ENCODE measurements around the gene NCOR2. TPM values are rescaled to one million over a fixed set of nuclear protein-coding genes. Genes with fewer than 3 reads are reported as not detected.
A peak's percentile ranks its signal among the peaks of the same experiment; 100 is the strongest.

Gene NCOR2
- total RNA-seq, 1 donor = 45.2 TPM

GRCh38 chr12:124531906-124532305 is 35.5 kb downstream of the NCOR2 start:
- Histone ChIP-seq H3K4me2 (ENCODE audit: insufficient read depth, low read length) (no peak overlapping the region), H4K20me1 (ENCODE audit: insufficient read depth, low read length) (peaks cover 51% of the 10 kb centered on the region)

GRCh38 chr12:124531281-124531745 is 36.1 kb downstream of the NCOR2 start:
- Histone ChIP-seq H3K4me2 (ENCODE audit: insufficient read depth, low read length) (no peak overlapping the region), H3K27ac (ENCODE audit: low read depth, low read length) (no peak overlapping the region), H3K4me3 (ENCODE audit: insufficient read depth, low read length) (no peak overlapping the region), H3K79me2 (ENCODE audit: insufficient read depth, low read length) (peaks cover 85% of the 10 kb centered on the region), H3K36me3 (ENCODE audit: insufficient read depth, low read length) (peaks cover 4% of the 10 kb centered on the region), H2AFZ (ENCODE audit: low read length) (no peak overlapping the region), H3K4me1 (ENCODE audit: insufficient read depth, low read length) (peaks cover under 1% of the 10 kb centered on the region), H4K20me1 (ENCODE audit: insufficient read depth, low read length) (peaks cover 50% of the 10 kb centered on the region), H3K9me3 (ENCODE audit: low read depth, low read length) (no peaks in the 10 kb centered on the region), H3K27me3 (ENCODE audit: insufficient read depth, low read length) (no peaks in the 10 kb centered on the region)
- TF ChIP-seq, protein P1, sequence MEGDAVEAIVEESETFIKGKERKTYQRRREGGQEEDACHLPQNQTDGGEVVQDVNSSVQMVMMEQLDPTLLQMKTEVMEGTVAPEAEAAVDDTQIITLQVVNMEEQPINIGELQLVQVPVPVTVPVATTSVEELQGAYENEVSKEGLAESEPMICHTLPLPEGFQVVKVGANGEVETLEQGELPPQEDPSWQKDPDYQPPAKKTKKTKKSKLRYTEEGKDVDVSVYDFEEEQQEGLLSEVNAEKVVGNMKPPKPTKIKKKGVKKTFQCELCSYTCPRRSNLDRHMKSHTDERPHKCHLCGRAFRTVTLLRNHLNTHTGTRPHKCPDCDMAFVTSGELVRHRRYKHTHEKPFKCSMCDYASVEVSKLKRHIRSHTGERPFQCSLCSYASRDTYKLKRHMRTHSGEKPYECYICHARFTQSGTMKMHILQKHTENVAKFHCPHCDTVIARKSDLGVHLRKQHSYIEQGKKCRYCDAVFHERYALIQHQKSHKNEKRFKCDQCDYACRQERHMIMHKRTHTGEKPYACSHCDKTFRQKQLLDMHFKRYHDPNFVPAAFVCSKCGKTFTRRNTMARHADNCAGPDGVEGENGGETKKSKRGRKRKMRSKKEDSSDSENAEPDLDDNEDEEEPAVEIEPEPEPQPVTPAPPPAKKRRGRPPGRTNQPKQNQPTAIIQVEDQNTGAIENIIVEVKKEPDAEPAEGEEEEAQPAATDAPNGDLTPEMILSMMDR (IDR thresholded peaks at IDR 0.05; ENCODE audit: extremely low read depth, low read depth, low read length) = no peak
- no peak for DNase-seq (ENCODE audit: insufficient read length, low spot score, missing footprints)

More at GRCh38 chr12:124531906-124532305, 35.5 kb downstream of the NCOR2 start:
- Histone ChIP-seq H3K36me3 (ENCODE audit: insufficient read depth, low read length) (peaks cover 4% of the 10 kb centered on the region), H3K27me3 (ENCODE audit: insufficient read depth, low read length) (no peaks in the 10 kb centered on the region), H3K4me3 (ENCODE audit: insufficient read depth, low read length) (no peak overlapping the region), H3K27ac (ENCODE audit: low read depth, low read length) (no peak overlapping the region), H2AFZ (ENCODE audit: low read length) (no peak overlapping the region), H3K4me1 (ENCODE audit: insufficient read depth, low read length) (peaks cover 7% of the 10 kb centered on the region), H3K79me2 (ENCODE audit: insufficient read depth, low read length) (peaks cover 85% of the 10 kb centered on the region), H3K9me3 (ENCODE audit: low read depth, low read length) (no peaks in the 10 kb centered on the region)
- TF ChIP-seq, protein P1 (IDR thresholded peaks at IDR 0.05; ENCODE audit: extremely low read depth, low read depth, low read length) = no peak
- DNase-seq (ENCODE audit: insufficient read length, low spot score, missing footprints) = peak; percentile 70

- Histone ChIP-seq H4K20me1 (ENCODE audit: insufficient read depth, low read length) (peaks cover 49% of the 10 kb centered on the region), H3K4me2 (ENCODE audit: insufficient read depth, low read length) (no peak overlapping the region), H3K79me2 (ENCODE audit: insufficient read depth, low read length) (peaks cover 84% of the 10 kb centered on the region)
Measured at GRCh38 chr12:124530637-124531263, 36.7 kb downstream of the NCOR2 start.

More at GRCh38 chr12:124530637-124531263, 36.7 kb downstream of the NCOR2 start:
- no peaks in the 10 kb centered on the region for H3K9me3 ChIP-seq (ENCODE audit: low read depth, low read length)
- no peak overlapping the region for H2AFZ ChIP-seq (ENCODE audit: low read length)
- H3K4me1 ChIP-seq (ENCODE audit: insufficient read depth, low read length) = no peaks in the 10 kb centered on the region
- peaks cover 4% of the 10 kb centered on the region for H3K36me3 ChIP-seq (ENCODE audit: insufficient read depth, low read length)
- no peak overlapping the region for H3K27ac ChIP-seq (ENCODE audit: low read depth, low read length)
- H3K27me3 ChIP-seq (ENCODE audit: insufficient read depth, low read length) = no peaks in the 10 kb centered on the region
- TF ChIP-seq, protein P1 (IDR thresholded peaks at IDR 0.05; ENCODE audit: extremely low read depth, low read depth, low read length) = no peak
- no peak for DNase-seq (ENCODE audit: insufficient read length, low spot score, missing footprints)
- no peak overlapping the region for H3K4me3 ChIP-seq (ENCODE audit: insufficient read depth, low read length)

Measured in osteoblast (primary cell).